Endothelial cell of umbilical vein (primary cell): Measurements from ENCODE around the gene HECW1. TPM values are rescaled to one million over a fixed set of nuclear protein-coding genes. Genes with fewer than 3 reads are reported as not detected.
"Not testable (repeated sequence)": the region's sequence is repeated elsewhere in the genome, so short reads cannot be mapped to it uniquely, and the experiment has no call there.

Source experiments
- BruUV-seq: library from RNA; stranded (reverse); fragments of 400-500 nt; replicated peaks from 2 replicates; lab custom pipeline; 2021; lab: Mats Ljungman, UMichigan
- CTCF ChIA-PET: fragments of 300-600, 350-600 bp; sonication (Branson Sonifier 250); formaldehyde crosslinking; loops from one replicate; lab custom pipeline; 2021; ENCODE audit warnings: antibody characterized with exemption, inconsistent platforms; lab: Charles Lee
- POLR2A ChIA-PET: fragments of 300-600, 350-600 bp; sonication (Branson Sonifier 250); formaldehyde crosslinking; loops from one replicate; lab custom pipeline; 2021; ENCODE audit warnings: antibody characterized with exemption, inconsistent platforms; lab: Charles Lee
- DNase-seq: peaks from one replicate; pipeline ENCODE4 v3.0.0-alpha.2; 2011; ENCODE audit warnings: low read depth, low spot score
- FAIRE-seq: peaks from 2 replicates; lab custom pipeline; 2011; peaks lifted over from hg19 to GRCh38; lab: Jason Lieb, UNC
- H2AFZ ChIP-seq: 2 replicates; pipeline ENCODE4 v1.6.0; 2012; ENCODE audit warnings: low read depth, low read length, control low read depth, inconsistent platforms
- H3K27ac ChIP-seq: 2 replicates; pipeline ENCODE4 v1.5.1; 2011; ENCODE audit warnings: low read depth, mild to moderate bottlenecking, control low read depth, low read length, moderate library complexity; ENCODE audit not compliant: insufficient read depth
- H3K27me3 ChIP-seq, 2 experiments: 2 replicates each; pipeline versions ENCODE4 v1.6.0 to v1.6.1; 2011; ENCODE audit warnings: low read length in 2 of 2, mixed read lengths in 1 of 2; ENCODE audit not compliant: control insufficient read depth in 2 of 2, insufficient read depth in 2 of 2
- H3K36me3 ChIP-seq, 2 experiments: 2 replicates in 1 of 2; 3 replicates in 1 of 2; pipeline ENCODE4 v1.5.1; 2011; ENCODE audit warnings: low read length in 2 of 2, mild to moderate bottlenecking in 1 of 2, moderate library complexity in 1 of 2; ENCODE audit not compliant: control insufficient read depth in 2 of 2, insufficient read depth in 2 of 2; ENCODE audit errors: extremely low read depth in 1 of 2
- H3K4me1 ChIP-seq: 3 replicates; pipeline ENCODE4 v1.5.1; 2011; ENCODE audit warnings: mild to moderate bottlenecking, low read length; ENCODE audit not compliant: control insufficient read depth, insufficient read depth; ENCODE audit errors: extremely low read depth
- H3K4me2 ChIP-seq: 2 replicates; pipeline ENCODE4 v1.6.1; 2011; ENCODE audit warnings: low read length, control low read depth, mixed read lengths; ENCODE audit not compliant: insufficient read depth
- H3K4me3 ChIP-seq, 3 experiments: fragments of 200-600 bp in 1 of 3; sonication (generic), shearing (Covaris generic) in 1 of 3; replicated peaks in 1 of 3; 2 replicates each; pipeline ENCODE4 v1.5.1; 2011 to 2016; ENCODE audit warnings: control low read depth in 3 of 3, low read length in 3 of 3, mild to moderate bottlenecking in 2 of 3, inconsistent platforms in 1 of 3, low read depth in 1 of 3, moderate library complexity in 1 of 3; ENCODE audit not compliant: insufficient read depth in 1 of 3
- H3K79me2 ChIP-seq: 2 replicates; pipeline ENCODE4 v1.6.0; 2012; ENCODE audit warnings: low read length, inconsistent platforms; ENCODE audit not compliant: control insufficient read depth, insufficient read depth
- H3K9ac ChIP-seq: replicated peaks from 2 replicates; pipeline ENCODE3; 2011; ENCODE audit warnings: low read length, control low read depth; ENCODE audit not compliant: insufficient read depth; ENCODE audit errors: extremely low read depth
- H3K9me1 ChIP-seq: replicated peaks from 3 replicates; pipeline ENCODE4 v1.6.0; 2011; ENCODE audit warnings: mild to moderate bottlenecking, low read length; ENCODE audit not compliant: control insufficient read depth, insufficient read depth; ENCODE audit errors: extremely low read depth
- H3K9me3 ChIP-seq: replicated peaks from 2 replicates; pipeline ENCODE4 v1.5.1; 2012; ENCODE audit warnings: low read length, inconsistent platforms; ENCODE audit not compliant: control insufficient read depth, insufficient read depth
- H4K20me1 ChIP-seq: replicated peaks from 2 replicates; pipeline ENCODE3; 2011; ENCODE audit warnings: mild to moderate bottlenecking, low read length; ENCODE audit not compliant: control insufficient read depth, insufficient read depth; ENCODE audit errors: extremely low read depth
- MYC ChIP-seq: IDR thresholded peaks from one replicate; pipeline ENCODE4 v1.6.1; 2011; ENCODE audit warnings: mild to moderate bottlenecking, low read depth, low read length
- POLR2A ChIP-seq: IDR thresholded peaks from 2 replicates; pipeline ENCODE4 v1.6.1; 2012; ENCODE audit warnings: low read depth, mild to moderate bottlenecking, control low read depth, low read length
- POLR2AphosphoS5 ChIP-seq: IDR thresholded peaks from 2 replicates; pipeline ENCODE4 v1.6.1; 2012; ENCODE audit warnings: low read depth, mild to moderate bottlenecking, control low read depth, low read length, moderate library complexity; ENCODE audit not compliant: insufficient read depth
- dilution Hi-C: fragments of 300-500 bp; cut with MboI; formaldehyde crosslinking; loops from one replicate; pipeline ENCODE4 v1.15.0; 2019; ENCODE audit warnings: low sequenced_read_pairs; ENCODE audit not compliant: extremely low pct_ligation_motif_present
- intact Hi-C: fragments of 100-400 bp; cut with micrococcal nuclease; formaldehyde crosslinking; loops from one replicate; pipeline ENCODE4 v1.10.0; 2022
- polyA plus RNA-seq, 4 experiments: library from polyadenylated mRNA; depleted of rRNA in 3 of 4; stranded (reverse) in 3 of 4; unstranded in 1 of 4; fragments of >200 nt; gene quantifications; 2 replicates each; pipeline versions ENCODE4 v1.2.1 to v1.2.3, GENCODE V29; 2011 to 2012; ENCODE audit warnings: missing spikeins in 1 of 4
- total RNA-seq: library from RNA; stranded (reverse); gene quantifications from 2 replicates; pipeline ENCODE4 v1.2.3, GENCODE V29; 2021

The HECW1 gene
- total and polyA plus RNA-seq, 2 donors (not counting 3 experiments of a cell fraction or from before 2014, with no cell fraction given), result not detected

GRCh38 chr7:43208242-43208641 lies 95.8 kb downstream of the HECW1 start:
- no peak overlapping the region for H3K9ac ChIP-seq
- no peaks in the 10 kb centered on the region for H3K79me2 ChIP-seq
- H3K36me3 ChIP-seq, result no peaks in the 10 kb centered on the region
- H4K20me1 ChIP-seq, result no peaks in the 10 kb centered on the region
- H3K9me3 ChIP-seq, result no peaks in the 10 kb centered on the region
- FAIRE-seq (no peak), DNase-seq (no peak)
- no peak overlapping the region for H3K27ac ChIP-seq
- no peak for TF ChIP-seq POLR2AphosphoS5
- TF ChIP-seq MYC, result no peak
- TF ChIP-seq POLR2A, result no peak
- ChIA-PET CTCF (no interaction called here), POLR2A (interaction anchor here (0.6 kb wide), 1 partner anchor 13 kb away, joined by 3 read pairs; no protein-coding TSS in a partner anchor)
- no peak overlapping the region for H2AFZ ChIP-seq
- peaks cover 0 to 1% of the 10 kb centered on the region in 2 experiments for H3K27me3 ChIP-seq
- H3K4me1 ChIP-seq, result no peaks in the 10 kb centered on the region
- no TSS peak for BruUV-seq
- H3K9me1 ChIP-seq, result no peaks in the 10 kb centered on the region
- intact Hi-C loops, result no loop called here
- no peak overlapping the region for H3K4me3 ChIP-seq
- dilution Hi-C loops, result no loop called here
- H3K4me2 ChIP-seq, result no peak overlapping the region

- H3K4me1 ChIP-seq, FAIRE-seq, H2AFZ ChIP-seq, H3K27me3 ChIP-seq, H3K9ac ChIP-seq, H3K9me3 ChIP-seq, H3K27ac ChIP-seq, H3K36me3 ChIP-seq, H3K9me1 ChIP-seq, H4K20me1 ChIP-seq, DNase-seq, intact Hi-C loops, H3K4me3 ChIP-seq, H3K79me2 ChIP-seq, POLR2A ChIA-PET, dilution Hi-C loops, H3K4me2 ChIP-seq, BruUV-seq: not testable (repeated sequence)
- CTCF ChIA-PET, result interaction anchor here (0.6 to 0.7 kb wide), 2 partner anchors 28 to 102 kb away, joined by 3 read pairs; no protein-coding TSS in a partner anchor
Observed at GRCh38 chr7:43210539-43210938, 98.1 kb downstream of the HECW1 start.
